SK-N-SH (cell line): ENCODE results near the gene PPP3CA. TPM values are rescaled to one million over a fixed set of nuclear protein-coding genes. Genes with fewer than 3 reads are reported as not detected.

Experiments used
- CTCF ChIA-PET: fragments of 300-600, 350-600 bp; formaldehyde crosslinking; extraction: SDS; loops from one replicate; lab custom pipeline; 2021; lab: Yijun Ruan, JAX
- POLR2A ChIA-PET: fragments of 350-600 bp; sonication (Branson Sonifier 250); formaldehyde crosslinking; extraction: SDS; loops from one replicate; lab custom pipeline; 2020; ENCODE audit warnings: antibody characterized with exemption, inconsistent platforms; lab: Yijun Ruan, JAX
- DNase-seq: peaks from one replicate; pipeline ENCODE4 v3.0.0; 2012
- H2AFZ ChIP-seq: fragments of 200-600 bp; sonication (generic); 2 replicates; pipeline ENCODE4 v1.8.1; 2016; ENCODE audit warnings: antibody characterized with exemption, mild to moderate bottlenecking, low read depth
- H3F3A ChIP-seq: fragments of 200-600 bp; sonication (generic); replicated peaks from 2 replicates; pipeline ENCODE3; 2016; ENCODE audit warnings: antibody characterized with exemption, mild to moderate bottlenecking; ENCODE audit not compliant: insufficient read depth
- H3K27ac ChIP-seq, 2 experiments: fragments of 200-500 bp in 1 of 2; fragments of 200-600 bp in 1 of 2; sonication (Bioruptor generic) in 1 of 2; sonication (generic), shearing (Covaris generic) in 1 of 2; 2 replicates each; pipeline versions ENCODE4 v1.5.1 to v1.6.1; 2014 to 2016; ENCODE audit warnings: low read depth in 2 of 2, inconsistent platforms in 1 of 2, low read length in 1 of 2, mild to moderate bottlenecking in 1 of 2, mixed read lengths in 1 of 2
- H3K27me3 ChIP-seq: fragments of 200-600 bp; sonication (generic), shearing (Covaris generic); 2 replicates; pipeline ENCODE4 v1.6.1; 2016; ENCODE audit warnings: mixed run types; ENCODE audit not compliant: insufficient read depth
- H3K36me3 ChIP-seq, 2 experiments: fragments of 200-500 bp in 1 of 2; fragments of 200-600 bp in 1 of 2; sonication (Bioruptor generic) in 1 of 2; sonication (generic) in 1 of 2; replicated peaks in 1 of 2; 2 replicates each; pipeline versions ENCODE3 to v1.5.1; 2014 to 2016; ENCODE audit warnings: low read length in 1 of 2, mild to moderate bottlenecking in 1 of 2; ENCODE audit not compliant: insufficient read depth in 2 of 2, control insufficient read depth in 1 of 2
- H3K4me1 ChIP-seq, 2 experiments: fragments of 200-500 bp in 1 of 2; fragments of 200-600 bp in 1 of 2; sonication (Bioruptor generic) in 1 of 2; sonication (generic), shearing (Covaris generic) in 1 of 2; 2 replicates each; pipeline versions ENCODE4 v1.5.1 to v1.6.1; 2014 to 2016; ENCODE audit warnings: low read depth in 1 of 2, low read length in 1 of 2, mixed run types in 1 of 2; ENCODE audit not compliant: insufficient read depth in 2 of 2, control insufficient read depth in 1 of 2
- H3K4me2 ChIP-seq: fragments of 200-600 bp; sonication (generic), shearing (Covaris generic); 2 replicates; pipeline ENCODE4 v1.6.1; 2017; ENCODE audit warnings: mixed run types
- H3K4me3 ChIP-seq, 2 experiments: fragments of 200-500 bp in 1 of 2; fragments of 200-600 bp in 1 of 2; sonication (Bioruptor generic) in 1 of 2; sonication (generic), shearing (Covaris generic) in 1 of 2; 2 replicates each; pipeline versions ENCODE4 v1.5.1 to v1.8.1; 2014 to 2016; ENCODE audit warnings: low read depth in 2 of 2, inconsistent platforms in 1 of 2, low read length in 1 of 2, mild to moderate bottlenecking in 1 of 2, mixed read lengths in 1 of 2, moderate library complexity in 1 of 2
- H3K79me2 ChIP-seq: fragments of 200-600 bp; sonication (generic); 2 replicates; pipeline ENCODE4 v1.8.1; 2017; ENCODE audit warnings: mild to moderate bottlenecking; ENCODE audit not compliant: insufficient read depth
- H3K9ac ChIP-seq: fragments of 200-600 bp; sonication (generic); 2 replicates; pipeline ENCODE4 v1.6.1; 2017; ENCODE audit warnings: mixed run types
- H3K9me2 ChIP-seq: fragments of 200-600 bp; sonication (generic); 2 replicates; pipeline ENCODE4 v1.6.1; 2017; ENCODE audit warnings: mixed run types
- H3K9me3 ChIP-seq: fragments of 200-600 bp; sonication (generic); 2 replicates; pipeline ENCODE4 v1.6.1; 2017; ENCODE audit warnings: mixed run types, mild to moderate bottlenecking, moderate library complexity
- H4K20me1 ChIP-seq: fragments of 200-600 bp; sonication (generic); 2 replicates; pipeline ENCODE4 v1.6.1; 2017; ENCODE audit warnings: mild to moderate bottlenecking, mixed run types; ENCODE audit not compliant: insufficient read depth
- CHD2 ChIP-seq: fragments of 150-350 bp; IDR thresholded peaks from 2 replicates; pipeline ENCODE4 v1.6.1; 2018; ENCODE audit warnings: low read length; ENCODE audit not compliant: partially characterized antibody
- CTCF ChIP-seq: fragments of 200-600 bp; sonication (generic); IDR thresholded peaks from 2 replicates; pipeline ENCODE4 v1.6.1; 2017; ENCODE audit warnings: antibody characterized with exemption, mild to moderate bottlenecking, moderate library complexity
- EP300 ChIP-seq, 2 experiments: IDR thresholded peaks; 2 replicates each; pipeline versions ENCODE4 v1.4.0 to v1.6.1; 2012; ENCODE audit warnings: borderline replicate concordance in 1 of 2, low read depth in 1 of 2, low read length in 1 of 2
- EZH2phosphoT487 ChIP-seq: fragments of 200-600 bp; sonication (generic); IDR thresholded peaks from 2 replicates; pipeline ENCODE4 v1.6.1; 2017; ENCODE audit warnings: low read depth, mixed run types, mild to moderate bottlenecking, antibody characterized with exemption, moderate library complexity, borderline replicate concordance
- FOXJ3 ChIP-seq: sonication (generic); formaldehyde crosslinking; IDR thresholded peaks from 2 replicates; pipeline ENCODE4 v1.5.1; 2020; ENCODE audit warnings: mild to moderate bottlenecking, missing genetic modification reagents
- GATA2 ChIP-seq: sonication (generic); formaldehyde crosslinking; IDR thresholded peaks from 2 replicates; pipeline ENCODE4 v1.5.0; 2020; ENCODE audit warnings: mild to moderate bottlenecking, missing genetic modification reagents
- IRF3 ChIP-seq: fragments of 150-350 bp; IDR thresholded peaks from 2 replicates; pipeline ENCODE4 v1.6.1; 2016; ENCODE audit warnings: mild to moderate bottlenecking, low read depth, low read length
- MAX ChIP-seq: IDR thresholded peaks from 2 replicates; pipeline ENCODE4 v1.4.0; 2012; ENCODE audit warnings: low read depth
- MEF2A ChIP-seq: IDR thresholded peaks from 2 replicates; pipeline ENCODE4 v1.4.0; 2012; ENCODE audit warnings: low read depth, borderline replicate concordance
- NRF1 ChIP-seq: IDR thresholded peaks from 2 replicates; pipeline ENCODE4 v1.6.1; 2012; ENCODE audit warnings: low read depth, mild to moderate bottlenecking, low read length
- PBX3 ChIP-seq: IDR thresholded peaks from 2 replicates; pipeline ENCODE4; 2012
- POLR2AphosphoS5 ChIP-seq: IDR thresholded peaks from 2 replicates; pipeline ENCODE4 v1.6.1; 2012; ENCODE audit warnings: low read depth, low read length
- RAD21 ChIP-seq: IDR thresholded peaks from 2 replicates; pipeline ENCODE4 v1.6.1; 2012; ENCODE audit warnings: mild to moderate bottlenecking, low read length
- REST ChIP-seq: IDR thresholded peaks from 2 replicates; pipeline ENCODE4 v1.6.1; 2012; ENCODE audit warnings: mild to moderate bottlenecking, low read depth, low read length, moderate library complexity
- SMC3 ChIP-seq: IDR thresholded peaks from 2 replicates; pipeline ENCODE4 v1.6.1; 2012; ENCODE audit warnings: low read depth, low read length, improper control_type of control experiment
- TAF1 ChIP-seq: IDR thresholded peaks from 2 replicates; pipeline ENCODE4 v1.6.1; 2012; ENCODE audit warnings: low read depth, mild to moderate bottlenecking, low read length, moderate library complexity, borderline replicate concordance
- USF1 ChIP-seq: IDR thresholded peaks from 2 replicates; pipeline ENCODE4 v1.4.0; 2012; ENCODE audit warnings: low read depth, borderline replicate concordance
- ZBTB33 ChIP-seq: IDR thresholded peaks from 2 replicates; pipeline ENCODE4 v1.4.0; 2012; ENCODE audit warnings: low read depth, borderline replicate concordance
- WGBS: methylation state at CpG from one replicate; pipeline ENCODE4 v1.1.6; 2017; ENCODE audit warnings: low lambda C conversion rate; 5-methylcytosine and 5-hydroxymethylcytosine counted together
- polyA plus RNA-seq, 3 experiments: library from polyadenylated mRNA; depleted of rRNA; stranded (reverse); fragments of >200 nt; gene quantifications; 2 replicates each; pipeline ENCODE4 v1.2.3, GENCODE V29; 2012

PPP3CA gene
- polyA plus RNA-seq, 1 of the 3 experiments (the other 2 are of a cell fraction): 10.7 TPM

GRCh38 chr4:101240099-101240498 lies 107.2 kb downstream of the PPP3CA start:
- Histone ChIP-seq H3K4me2 (no peak overlapping the region), H3K27me3 (no peaks in the 10 kb centered on the region), H3K9me3 (no peaks in the 10 kb centered on the region; the same call in 1 of the 2 replicates), H2AFZ (no peak overlapping the region), H3K4me1 (peaks cover 0 to 13% of the 10 kb centered on the region in 2 experiments; a peak in 2 of 4 replicates), H3K9ac (no peak overlapping the region), H3K9me2 (no peaks in the 10 kb centered on the region), H3F3A (no peaks in the 10 kb centered on the region), H3K27ac (no peak overlapping the region), H3K36me3 (no peaks in the 10 kb centered on the region), H3K4me3 (no peak overlapping the region), H3K79me2 (peaks cover 64% of the 10 kb centered on the region), H4K20me1 (peaks cover 20% of the 10 kb centered on the region; the same call in 1 of the 2 replicates)
- 100% methylated on average over 3 of the region's 3 CpGs for WGBS
- POLR2A ChIA-PET: no interaction called here
- TF ChIP-seq MEF2A (no peak), RAD21 (no peak), TAF1 (no peak), IRF3 (no peak), USF1 (no peak), ZBTB33 (no peak), REST (no peak), PBX3 (no peak), EZH2phosphoT487 (no peak), NRF1 (no peak), MAX (no peak), FOXJ3 (CRISPR knock-in tag) (no peak), EP300 (IDR thresholded peaks at IDR 0.05; ENCODE audit: borderline replicate concordance in 1 of 2, low read depth in 1 of 2, low read length in 1 of 2) (no peak), CHD2 (no peak), GATA2 (CRISPR knock-in tag) (no peak), CTCF (no peak), POLR2AphosphoS5 (no peak), SMC3 (no peak)
- CTCF ChIA-PET: no interaction called here
- DNase-seq: no peak
